ENCODE results near the gene STXBP1. TPM values are rescaled to one million over a fixed set of nuclear protein-coding genes. Genes with fewer than 3 reads are reported as not detected.

The STXBP1 gene
- total and polyA plus RNA-seq, 2 of the 13 experiments (the other 11 are each of a cell fraction or from before 2014, with no cell fraction given): 2.9 TPM

DNA sequence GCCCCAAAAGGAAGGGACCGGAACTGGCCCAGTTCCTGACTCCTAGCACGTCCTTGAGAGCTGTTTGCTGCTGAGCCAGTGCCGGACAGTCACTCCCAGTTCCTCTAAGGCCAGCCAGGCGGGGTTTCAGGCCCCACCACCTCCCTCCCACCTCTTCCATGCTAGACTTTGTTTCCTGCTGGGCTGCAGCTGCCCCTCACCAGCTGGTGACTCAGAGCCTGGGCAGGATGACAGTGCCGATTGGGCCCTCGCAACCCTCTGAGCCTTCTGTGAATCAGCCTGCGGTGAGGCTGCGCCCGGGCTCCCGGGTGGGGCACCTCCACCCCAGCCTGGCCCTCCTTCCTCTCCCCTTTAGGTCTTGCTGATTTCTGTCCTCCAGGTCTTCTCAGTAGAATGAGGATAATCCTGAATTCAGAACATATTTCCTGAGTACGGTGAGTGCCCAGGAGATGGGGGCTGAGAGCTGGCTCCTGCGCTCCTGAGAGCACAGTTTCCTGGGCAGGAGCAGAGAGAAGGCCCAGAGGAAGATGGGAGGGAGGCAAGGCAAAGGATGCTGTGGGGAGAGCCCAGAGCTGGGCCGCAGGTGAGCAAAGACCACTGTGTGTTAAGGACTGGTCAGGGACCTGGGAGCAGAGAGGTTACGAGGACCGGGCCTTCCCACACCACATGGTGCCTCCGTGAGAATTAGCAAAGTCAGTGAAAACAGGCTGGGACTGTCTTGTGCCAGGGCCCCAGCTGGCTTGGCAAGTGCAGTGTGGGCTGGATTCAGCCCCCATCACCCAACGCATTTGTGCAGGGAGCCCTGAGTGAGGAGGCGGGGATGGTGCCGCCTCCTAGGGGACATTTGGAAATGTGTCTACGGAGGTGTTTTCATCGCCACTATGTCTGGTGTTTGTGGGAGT, 32.9 kb upstream of the STXBP1 start (continued):
- no peak for TF ChIP-seq NPAS2 (CRISPR knock-in tag; IDR thresholded peaks at IDR 0.05; ENCODE audit: borderline replicate concordance)
- TF ChIP-seq, protein P1, sequence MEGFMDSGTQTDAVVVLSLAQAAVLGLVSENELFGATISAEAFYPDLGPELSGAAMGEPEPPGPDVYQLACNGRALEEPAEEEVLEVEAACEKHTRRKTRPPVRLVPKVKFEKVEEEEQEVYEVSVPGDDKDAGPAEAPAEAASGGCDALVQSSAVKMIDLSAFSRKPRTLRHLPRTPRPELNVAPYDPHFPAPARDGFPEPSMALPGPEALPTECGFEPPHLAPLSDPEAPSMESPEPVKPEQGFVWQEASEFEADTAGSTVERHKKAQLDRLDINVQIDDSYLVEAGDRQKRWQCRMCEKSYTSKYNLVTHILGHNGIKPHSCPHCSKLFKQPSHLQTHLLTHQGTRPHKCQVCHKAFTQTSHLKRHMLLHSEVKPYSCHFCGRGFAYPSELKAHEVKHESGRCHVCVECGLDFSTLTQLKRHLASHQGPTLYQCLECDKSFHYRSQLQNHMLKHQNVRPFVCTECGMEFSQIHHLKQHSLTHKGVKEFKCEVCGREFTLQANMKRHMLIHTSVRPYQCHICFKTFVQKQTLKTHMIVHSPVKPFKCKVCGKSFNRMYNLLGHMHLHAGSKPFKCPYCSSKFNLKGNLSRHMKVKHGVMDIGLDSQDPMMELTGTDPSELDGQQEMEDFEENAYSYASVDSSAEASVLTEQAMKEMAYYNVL (CRISPR knock-in tag; IDR thresholded peaks at IDR 0.05; ENCODE audit: borderline replicate concordance): peak; percentile 44; the same call in 1 of the 2 replicates
- TF ChIP-seq ZNF350 (CRISPR knock-in tag; IDR thresholded peaks at IDR 0.05; ENCODE audit: borderline replicate concordance, low read depth): peak; percentile 91
- TF ChIP-seq ZNF296 (CRISPR knock-in tag; conservative IDR thresholded peaks at IDR 0.05): 0 out of 2 replicates have a peak, but pooled peaks have one; percentile 29
- TF ChIP-seq ERF (CRISPR knock-in tag; IDR thresholded peaks at IDR 0.05): peak; percentile 88
- peak; percentile 51; the same call in 1 of the 2 replicates for TF ChIP-seq THAP11 (CRISPR knock-in tag; IDR thresholded peaks at IDR 0.05)
- TF ChIP-seq ASH2L (IDR thresholded peaks at IDR 0.05; ENCODE audit: insufficient read length, low read depth, low read length): no peak
- peak; percentile 61 for TF ChIP-seq NCOA2 (CRISPR knock-in tag; IDR thresholded peaks at IDR 0.05)
- TF ChIP-seq, protein P2, sequence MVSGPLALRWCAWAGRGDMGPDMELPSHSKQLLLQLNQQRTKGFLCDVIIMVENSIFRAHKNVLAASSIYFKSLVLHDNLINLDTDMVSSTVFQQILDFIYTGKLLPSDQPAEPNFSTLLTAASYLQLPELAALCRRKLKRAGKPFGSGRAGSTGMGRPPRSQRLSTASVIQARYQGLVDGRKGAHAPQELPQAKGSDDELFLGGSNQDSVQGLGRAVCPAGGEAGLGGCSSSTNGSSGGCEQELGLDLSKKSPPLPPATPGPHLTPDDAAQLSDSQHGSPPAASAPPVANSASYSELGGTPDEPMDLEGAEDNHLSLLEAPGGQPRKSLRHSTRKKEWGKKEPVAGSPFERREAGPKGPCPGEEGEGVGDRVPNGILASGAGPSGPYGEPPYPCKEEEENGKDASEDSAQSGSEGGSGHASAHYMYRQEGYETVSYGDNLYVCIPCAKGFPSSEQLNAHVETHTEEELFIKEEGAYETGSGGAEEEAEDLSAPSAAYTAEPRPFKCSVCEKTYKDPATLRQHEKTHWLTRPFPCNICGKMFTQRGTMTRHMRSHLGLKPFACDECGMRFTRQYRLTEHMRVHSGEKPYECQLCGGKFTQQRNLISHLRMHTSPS (CRISPR knock-in tag; IDR thresholded peaks at IDR 0.05; ENCODE audit: low read depth): peak; percentile 94
- TF ChIP-seq, protein P3, sequence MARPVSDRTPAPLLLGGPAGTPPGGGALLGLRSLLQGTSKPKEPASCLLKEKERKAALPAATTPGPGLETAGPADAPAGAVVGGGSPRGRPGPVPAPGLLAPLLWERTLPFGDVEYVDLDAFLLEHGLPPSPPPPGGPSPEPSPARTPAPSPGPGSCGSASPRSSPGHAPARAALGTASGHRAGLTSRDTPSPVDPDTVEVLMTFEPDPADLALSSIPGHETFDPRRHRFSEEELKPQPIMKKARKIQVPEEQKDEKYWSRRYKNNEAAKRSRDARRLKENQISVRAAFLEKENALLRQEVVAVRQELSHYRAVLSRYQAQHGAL (CRISPR knock-in tag; IDR thresholded peaks at IDR 0.05; ENCODE audit: not compliant biosample characterization): no peak
- TF ChIP-seq TARDBP (CRISPR knock-in tag; IDR thresholded peaks at IDR 0.05): peak; percentile 54; the same call in 1 of the 2 replicates
- no peak for TF ChIP-seq SOX13 (IDR thresholded peaks at IDR 0.05)
- TF ChIP-seq SOX13 (CRISPR knock-in tag; conservative IDR thresholded peaks at IDR 0.05 in 1 of 2, IDR thresholded peaks at IDR 0.05 in 1 of 2): peak in 1 of 2 experiments; percentile 56; a peak in 1 of 4 replicates
- peak; percentile 97 for TF ChIP-seq FOSL2 (CRISPR knock-in tag; IDR thresholded peaks at IDR 0.05)
- TF ChIP-seq, protein P4, sequence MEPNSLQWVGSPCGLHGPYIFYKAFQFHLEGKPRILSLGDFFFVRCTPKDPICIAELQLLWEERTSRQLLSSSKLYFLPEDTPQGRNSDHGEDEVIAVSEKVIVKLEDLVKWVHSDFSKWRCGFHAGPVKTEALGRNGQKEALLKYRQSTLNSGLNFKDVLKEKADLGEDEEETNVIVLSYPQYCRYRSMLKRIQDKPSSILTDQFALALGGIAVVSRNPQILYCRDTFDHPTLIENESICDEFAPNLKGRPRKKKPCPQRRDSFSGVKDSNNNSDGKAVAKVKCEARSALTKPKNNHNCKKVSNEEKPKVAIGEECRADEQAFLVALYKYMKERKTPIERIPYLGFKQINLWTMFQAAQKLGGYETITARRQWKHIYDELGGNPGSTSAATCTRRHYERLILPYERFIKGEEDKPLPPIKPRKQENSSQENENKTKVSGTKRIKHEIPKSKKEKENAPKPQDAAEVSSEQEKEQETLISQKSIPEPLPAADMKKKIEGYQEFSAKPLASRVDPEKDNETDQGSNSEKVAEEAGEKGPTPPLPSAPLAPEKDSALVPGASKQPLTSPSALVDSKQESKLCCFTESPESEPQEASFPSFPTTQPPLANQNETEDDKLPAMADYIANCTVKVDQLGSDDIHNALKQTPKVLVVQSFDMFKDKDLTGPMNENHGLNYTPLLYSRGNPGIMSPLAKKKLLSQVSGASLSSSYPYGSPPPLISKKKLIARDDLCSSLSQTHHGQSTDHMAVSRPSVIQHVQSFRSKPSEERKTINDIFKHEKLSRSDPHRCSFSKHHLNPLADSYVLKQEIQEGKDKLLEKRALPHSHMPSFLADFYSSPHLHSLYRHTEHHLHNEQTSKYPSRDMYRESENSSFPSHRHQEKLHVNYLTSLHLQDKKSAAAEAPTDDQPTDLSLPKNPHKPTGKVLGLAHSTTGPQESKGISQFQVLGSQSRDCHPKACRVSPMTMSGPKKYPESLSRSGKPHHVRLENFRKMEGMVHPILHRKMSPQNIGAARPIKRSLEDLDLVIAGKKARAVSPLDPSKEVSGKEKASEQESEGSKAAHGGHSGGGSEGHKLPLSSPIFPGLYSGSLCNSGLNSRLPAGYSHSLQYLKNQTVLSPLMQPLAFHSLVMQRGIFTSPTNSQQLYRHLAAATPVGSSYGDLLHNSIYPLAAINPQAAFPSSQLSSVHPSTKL (CRISPR knock-in tag; IDR thresholded peaks at IDR 0.05): peak; percentile 74
- TF ChIP-seq, protein P5, sequence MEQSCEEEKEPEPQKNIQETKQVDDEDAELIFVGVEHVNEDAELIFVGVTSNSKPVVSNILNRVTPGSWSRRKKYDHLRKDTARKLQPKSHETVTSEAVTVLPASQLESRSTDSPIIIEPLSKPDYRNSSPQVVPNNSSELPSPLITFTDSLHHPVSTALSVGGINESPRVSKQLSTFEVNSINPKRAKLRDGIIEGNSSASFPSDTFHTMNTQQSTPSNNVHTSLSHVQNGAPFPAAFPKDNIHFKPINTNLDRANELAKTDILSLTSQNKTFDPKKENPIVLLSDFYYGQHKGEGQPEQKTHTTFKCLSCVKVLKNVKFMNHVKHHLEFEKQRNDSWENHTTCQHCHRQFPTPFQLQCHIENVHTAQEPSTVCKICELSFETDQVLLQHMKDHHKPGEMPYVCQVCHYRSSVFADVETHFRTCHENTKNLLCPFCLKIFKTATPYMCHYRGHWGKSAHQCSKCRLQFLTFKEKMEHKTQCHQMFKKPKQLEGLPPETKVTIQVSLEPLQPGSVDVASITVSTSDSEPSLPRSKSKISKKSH (CRISPR knock-in tag; IDR thresholded peaks at IDR 0.05; ENCODE audit: borderline replicate concordance): 0 out of 2 replicates have a peak, but pooled peaks have one; percentile 20

All from HepG2 (cell line).